SK-N-MC (cell line): ENCODE data around the gene ZNF569.

Experiments used
- DNase-seq: peaks from one replicate; pipeline ENCODE4 v3.0.0-alpha.2; 2011; ENCODE audit warnings: low read depth, low spot score
- H3K27ac ChIP-seq: fragments of 200-600 bp; sonication (generic); 2 replicates; pipeline ENCODE4 v1.5.1; 2016; ENCODE audit warnings: mixed run types
- H3K36me3 ChIP-seq: fragments of 200-600 bp; sonication (generic); 2 replicates; pipeline ENCODE4 v1.6.1; 2017; ENCODE audit warnings: antibody characterized with exemption, low read length, mixed read lengths; ENCODE audit not compliant: insufficient read depth
- H3K4me3 ChIP-seq: fragments of 200-600 bp; sonication (generic); 2 replicates; pipeline ENCODE4 v1.5.1; 2016
- H3K9ac ChIP-seq: fragments of 200-600 bp; sonication (generic); 2 replicates; pipeline ENCODE4 v1.8.0; 2017; ENCODE audit warnings: mixed run types, mixed read lengths; ENCODE audit not compliant: insufficient read length
- H3K9me3 ChIP-seq: fragments of 200-600 bp; sonication (generic); 2 replicates; pipeline ENCODE4 v1.6.1; 2017; ENCODE audit warnings: low read depth, mild to moderate bottlenecking, antibody characterized with exemption, low read length, moderate library complexity, mixed read lengths
- EZH2 ChIP-seq: fragments of 200-600 bp; sonication (generic); IDR thresholded peaks from one replicate; pipeline ENCODE4 v1.6.1; 2017; ENCODE audit warnings: antibody characterized with exemption
- FOXP2 ChIP-seq: optimal IDR thresholded peaks from 2 replicates; pipeline ENCODE3; 2011; ENCODE audit warnings: mild to moderate bottlenecking, moderate library complexity; ENCODE audit not compliant: insufficient read depth; ENCODE audit errors: extremely low read length, control extremely low read depth
- POLR2AphosphoS5 ChIP-seq: IDR thresholded peaks from 2 replicates; pipeline ENCODE4 v1.6.1; 2012; ENCODE audit warnings: mild to moderate bottlenecking, low read depth, low read length, borderline replicate concordance

Gene ZNF569

DNA sequence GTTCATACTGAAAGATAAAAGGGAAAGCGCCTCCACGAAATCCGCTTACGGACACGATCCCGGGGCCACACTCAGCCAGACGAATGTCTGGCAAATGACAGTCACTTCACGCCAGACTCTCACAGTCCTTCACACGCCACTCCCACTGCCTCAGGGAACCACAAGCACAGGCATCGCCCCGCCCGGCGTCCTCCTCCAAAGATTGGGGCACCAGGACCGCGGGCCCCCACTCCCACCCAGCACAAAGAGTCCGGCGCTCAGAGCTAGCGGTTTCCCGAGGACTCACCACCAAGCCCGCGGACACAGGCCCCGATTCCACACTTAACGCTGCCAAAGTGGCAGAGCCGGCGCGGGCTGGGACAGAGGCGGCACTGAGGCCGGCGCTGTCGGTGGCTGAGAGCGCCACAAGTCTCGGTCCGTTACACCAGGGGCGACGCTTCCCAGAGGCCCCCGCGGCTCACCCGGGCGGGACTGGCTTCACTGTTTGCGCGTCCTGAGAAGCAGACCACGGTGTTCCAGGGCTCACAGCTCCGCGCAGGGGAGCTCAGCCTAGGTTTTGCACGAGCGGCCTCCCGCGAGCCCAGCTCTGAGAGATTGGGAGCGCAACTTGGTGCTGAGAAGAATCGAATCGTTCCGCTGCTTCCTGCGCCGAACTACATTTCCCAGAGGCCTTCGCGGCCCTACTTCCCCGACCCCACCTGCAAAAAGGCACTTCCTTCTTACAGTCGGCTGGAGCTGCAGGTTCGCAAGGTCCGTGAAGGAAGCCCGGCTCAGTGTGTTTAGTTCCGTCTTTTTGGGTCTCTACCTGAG, at the start of gene ZNF569:
Gene ZNF569 (minus strand): TSS at position 647 of the 810 bp plus-strand sequence. CDS start 22,523 bp downstream, outside the sequence.
- DNase-seq, result peak; percentile 76
- H3K36me3 ChIP-seq, result peaks cover 40% of the 10 kb centered on the region
- TF ChIP-seq FOXP2, result no peak
- TF ChIP-seq POLR2AphosphoS5, result peak; percentile 82
- H3K4me3 ChIP-seq, result peak within 1 kb of the TSS; percentile 89
- H3K27ac ChIP-seq, result peak within 1 kb of the TSS; percentile 91
- peak within 1 kb of the TSS; percentile 83 for H3K9ac ChIP-seq
- H3K9me3 ChIP-seq, result peaks cover 17% of the 10 kb centered on the region

DNA sequence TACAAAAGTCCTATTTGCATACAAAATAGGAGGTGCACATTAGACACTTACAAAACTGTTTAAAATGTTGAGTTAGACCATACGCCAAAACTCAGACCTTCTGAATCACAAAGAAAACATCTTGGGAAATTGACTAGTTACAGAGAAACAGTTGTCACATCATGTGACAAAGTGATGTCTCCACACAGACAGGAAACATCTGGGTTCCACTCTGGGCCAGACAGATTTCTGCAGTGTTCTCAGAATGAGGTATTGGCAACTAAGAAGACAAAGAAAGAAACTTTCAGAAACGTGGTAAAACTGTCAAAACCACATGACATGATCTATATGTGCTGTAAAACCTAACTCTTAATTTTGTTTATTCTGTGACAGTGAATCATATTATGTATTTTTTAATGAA, 46.2 kb upstream of the ZNF569 start:
- Histone ChIP-seq H3K9me3 (no peaks in the 10 kb centered on the region), H3K4me3 (no peak overlapping the region), H3K27ac (no peak overlapping the region), H3K36me3 (no peaks in the 10 kb centered on the region), H3K9ac (no peak overlapping the region)
- TF ChIP-seq FOXP2, result no peak
- TF ChIP-seq EZH2, result no peak
- TF ChIP-seq POLR2AphosphoS5, result no peak
- DNase-seq, result no peak

DNA sequence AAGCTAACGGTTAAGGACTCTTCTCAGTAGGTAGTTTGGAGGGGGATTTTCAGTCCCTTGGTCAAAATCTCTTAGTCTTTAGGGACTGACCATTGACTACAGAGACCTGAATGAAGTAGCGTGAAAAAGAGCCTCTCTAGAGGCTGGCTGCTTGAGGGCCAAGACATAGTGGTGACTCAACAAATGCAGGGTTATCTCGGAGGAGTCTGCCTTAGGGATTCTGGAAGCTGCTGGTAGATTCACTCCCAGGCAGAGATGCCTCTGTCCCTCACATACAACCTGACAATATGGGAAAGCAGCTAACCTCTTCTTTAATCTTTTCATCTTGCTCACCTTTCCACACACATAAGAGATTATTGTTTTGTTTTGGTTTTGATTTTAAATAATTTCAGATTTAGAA, 44.6 kb upstream of the ZNF569 start:
- no peak for DNase-seq
- Histone ChIP-seq H3K9me3 (no peaks in the 10 kb centered on the region), H3K4me3 (no peak overlapping the region), H3K36me3 (no peaks in the 10 kb centered on the region), H3K27ac (no peak overlapping the region), H3K9ac (no peak overlapping the region)
- TF ChIP-seq FOXP2 (no peak), POLR2AphosphoS5 (no peak), EZH2 (no peak)

DNA sequence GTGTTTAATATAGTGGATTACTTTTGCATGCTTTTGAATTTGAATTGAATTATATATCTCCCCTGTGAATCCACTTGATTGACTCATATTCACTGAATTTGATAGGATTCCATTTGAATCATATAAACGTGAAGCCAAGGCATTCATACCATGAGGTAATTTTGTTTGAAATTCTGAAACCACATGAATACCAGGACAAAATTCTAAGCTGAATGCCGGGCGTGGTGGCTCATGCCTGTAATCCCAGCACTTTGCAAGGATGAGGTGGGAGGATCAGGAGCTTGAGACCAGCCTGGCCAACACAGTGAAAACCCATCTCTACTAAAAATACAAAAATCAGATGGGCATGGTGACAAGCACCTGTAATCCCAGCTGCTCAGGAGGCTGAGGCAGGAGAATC, 43.9 kb upstream of the ZNF569 start:
- Histone ChIP-seq H3K36me3 (no peaks in the 10 kb centered on the region), H3K27ac (no peak overlapping the region), H3K4me3 (no peak overlapping the region), H3K9me3 (no peaks in the 10 kb centered on the region), H3K9ac (no peak overlapping the region)
- TF ChIP-seq EZH2 (no peak), POLR2AphosphoS5 (no peak), FOXP2 (no peak)
- DNase-seq, result no peak

DNA sequence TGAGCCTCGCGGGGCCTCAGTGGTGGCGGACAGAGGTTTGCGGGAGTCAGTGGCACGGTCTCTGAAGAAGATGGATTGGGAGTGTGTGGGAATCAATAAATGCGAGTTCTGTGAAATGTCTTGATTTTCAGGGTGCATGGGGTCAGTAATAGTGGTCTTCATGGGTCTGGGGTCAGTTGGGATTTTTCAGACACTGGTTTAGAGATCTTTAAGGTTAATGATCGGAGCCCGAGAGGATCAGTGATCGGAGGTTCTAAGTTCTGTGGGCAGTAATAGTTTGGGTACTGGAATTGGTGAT, 39.9 kb upstream of the ZNF569 start:
- H3K4me3 ChIP-seq, result peak overlapping the region; percentile 55
- no peaks in the 10 kb centered on the region for H3K9me3 ChIP-seq
- no peak for DNase-seq
- TF ChIP-seq POLR2AphosphoS5 (no peak), EZH2 (no peak)
- no peaks in the 10 kb centered on the region for H3K36me3 ChIP-seq
- H3K9ac ChIP-seq, result no peak overlapping the region
- H3K27ac ChIP-seq, result no peak overlapping the region

DNA sequence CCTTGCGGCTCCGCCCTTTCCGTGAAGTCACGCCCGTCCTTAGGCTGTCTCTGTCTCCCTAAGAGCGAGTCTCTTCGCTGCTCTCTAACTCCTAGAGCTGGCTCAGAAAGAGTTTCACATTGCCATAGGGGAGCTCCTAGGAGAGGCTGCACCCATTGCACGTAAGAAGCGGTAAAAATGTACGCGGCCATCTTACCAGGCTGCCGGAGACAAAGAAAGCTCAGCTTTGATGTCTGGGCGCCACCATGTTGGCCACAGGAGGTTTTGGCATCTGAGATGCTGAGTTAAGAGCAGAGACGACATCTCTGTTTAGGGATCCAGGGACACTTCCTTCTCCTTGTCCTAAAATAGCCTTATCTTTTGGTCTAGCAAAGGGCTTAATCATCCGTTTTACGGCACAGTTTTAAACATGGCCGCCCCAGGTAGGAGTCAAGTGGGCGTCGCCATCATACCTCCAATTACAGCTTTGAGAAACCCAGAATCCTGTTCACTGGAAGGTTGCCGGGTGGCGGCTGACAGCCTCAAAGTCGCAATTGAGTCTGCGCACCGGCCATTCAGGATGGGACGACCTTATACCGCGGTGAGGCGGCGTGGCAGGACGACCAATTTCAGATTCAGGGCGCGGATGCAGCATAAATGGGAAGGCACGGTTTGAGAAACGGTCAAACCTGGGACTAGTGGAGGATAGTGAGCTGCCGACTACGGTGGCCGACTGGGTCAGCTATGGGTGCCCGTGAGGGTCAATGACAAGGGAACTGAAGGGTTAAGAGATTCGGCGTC, 39.3 kb upstream of the ZNF569 start, which contains the start of gene ZNF793:
Gene ZNF793 (plus strand): TSS at position 553 of the 780 bp plus-strand sequence. CDS start 16,501 bp downstream, outside the sequence.
- Histone ChIP-seq H3K27ac (no peak within 1 kb of the TSS), H3K9ac (no peak within 1 kb of the TSS), H3K9me3 (no peaks in the 10 kb centered on the region), H3K4me3 (peak within 1 kb of the TSS; percentile 55), H3K36me3 (no peaks in the 10 kb centered on the region)
- TF ChIP-seq EZH2 (no peak), POLR2AphosphoS5 (no peak), FOXP2 (no peak)
- no peak for DNase-seq

DNA sequence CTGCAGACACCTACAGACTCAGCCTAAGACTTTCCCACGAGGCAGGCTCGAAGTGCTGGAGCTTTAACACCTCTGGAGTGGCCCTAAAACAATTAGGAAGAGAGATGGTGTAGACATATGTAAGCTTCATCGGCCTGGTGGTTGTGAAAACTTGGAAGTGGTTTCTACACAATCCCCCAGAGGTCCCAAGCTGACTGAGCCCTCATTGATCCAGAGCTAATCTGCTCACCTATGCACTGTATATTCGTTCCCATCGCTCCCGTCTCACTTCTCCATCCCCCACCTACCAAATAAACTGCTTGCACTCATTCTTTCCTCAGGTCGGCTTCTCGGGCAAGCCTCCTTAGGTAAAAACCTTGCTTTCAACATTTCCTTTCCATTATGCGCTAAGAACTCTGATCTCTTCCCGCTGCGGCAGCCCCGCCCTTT, 38.7 kb upstream of the ZNF569 start:
- Histone ChIP-seq H3K9me3 (no peaks in the 10 kb centered on the region), H3K4me3 (peak overlapping the region; percentile 55), H3K36me3 (no peaks in the 10 kb centered on the region), H3K27ac (no peak overlapping the region), H3K9ac (no peak overlapping the region)
- TF ChIP-seq POLR2AphosphoS5 (no peak), FOXP2 (no peak), EZH2 (no peak)
- DNase-seq, result no peak

DNA sequence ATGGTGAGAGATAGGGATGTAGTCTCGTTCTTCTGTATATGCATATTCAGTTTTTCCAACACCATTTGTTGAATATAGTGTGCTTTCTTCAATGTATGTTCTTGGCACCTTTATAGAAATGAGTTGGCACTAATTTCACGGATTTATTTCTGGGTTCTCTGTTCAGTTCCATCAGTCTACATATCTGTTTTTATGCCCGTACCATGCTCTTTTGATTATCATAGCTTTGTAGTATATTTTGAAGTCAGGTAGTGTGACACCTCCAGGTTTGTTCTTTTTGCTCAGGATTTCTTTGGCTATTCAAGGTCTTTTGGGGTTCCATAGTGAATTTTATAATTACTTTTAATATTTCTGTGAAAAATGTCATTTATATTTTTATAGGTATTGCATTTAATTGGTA, 25.0 kb upstream of the ZNF569 start:
- no peak for DNase-seq
- H3K9me3 ChIP-seq, result no peaks in the 10 kb centered on the region

More for the DNA sequence above, 25.0 kb upstream of the ZNF569 start:
- Histone ChIP-seq H3K27ac (no peak overlapping the region), H3K4me3 (no peak overlapping the region), H3K36me3 (no peaks in the 10 kb centered on the region), H3K9ac (no peak overlapping the region)
- TF ChIP-seq POLR2AphosphoS5, result no peak
- no peak for TF ChIP-seq EZH2
- no peak for TF ChIP-seq FOXP2
